Smooth muscle cell (in vitro differentiated cells): ENCODE data around the gene CRIP2. TPM values are rescaled to one million over a fixed set of nuclear protein-coding genes. Genes with fewer than 3 reads are reported as not detected.

Experiments
- DNase-seq: peaks from one replicate; lab custom pipeline; 2025; ENCODE audit not compliant: unreplicated experiment; lab: John Stamatoyannopoulos, UW
- H2AFZ ChIP-seq: fragments of 200-600 bp; sonication (generic); 2 replicates; pipeline ENCODE4 v1.6.0; 2016; ENCODE audit warnings: antibody characterized with exemption, low read depth, mild to moderate bottlenecking
- H3F3A ChIP-seq: fragments of 200-600 bp; sonication (generic); 2 replicates; pipeline ENCODE4 v1.6.0; 2017; ENCODE audit warnings: antibody characterized with exemption, low read depth
- H3K27ac ChIP-seq: fragments of 200-600 bp; sonication (generic); 2 replicates; pipeline ENCODE4 v1.5.1; 2016; ENCODE audit warnings: low read depth, mild to moderate bottlenecking
- H3K27me3 ChIP-seq: fragments of 200-600 bp; sonication (generic); 2 replicates; pipeline ENCODE4 v1.6.1; 2016; ENCODE audit warnings: low read depth, mild to moderate bottlenecking
- H3K36me3 ChIP-seq: fragments of 200-600 bp; sonication (generic); 2 replicates; pipeline ENCODE4 v1.5.1; 2016; ENCODE audit warnings: low read depth
- H3K4me1 ChIP-seq: fragments of 200-600 bp; sonication (generic); 2 replicates; pipeline ENCODE4 v1.5.1; 2016; ENCODE audit warnings: low read depth
- H3K4me2 ChIP-seq: fragments of 200-600 bp; sonication (generic); 2 replicates; pipeline ENCODE4 v1.6.0; 2016; ENCODE audit warnings: mild to moderate bottlenecking
- H3K4me3 ChIP-seq: fragments of 200-600 bp; sonication (generic); 2 replicates; pipeline ENCODE4 v1.5.1; 2016; ENCODE audit warnings: mild to moderate bottlenecking
- H3K79me2 ChIP-seq: fragments of 200-600 bp; sonication (generic); 2 replicates; pipeline ENCODE4 v1.6.0; 2016; ENCODE audit warnings: low read depth, mild to moderate bottlenecking
- H3K9ac ChIP-seq: fragments of 200-600 bp; sonication (generic); 2 replicates; pipeline ENCODE4 v1.6.0; 2016; ENCODE audit warnings: low read depth
- H3K9me3 ChIP-seq: fragments of 200-600 bp; sonication (generic); replicated peaks from 2 replicates; pipeline ENCODE4 v1.5.1; 2016; ENCODE audit warnings: low read depth
- H4K20me1 ChIP-seq: fragments of 200-600 bp; sonication (generic); 2 replicates; pipeline ENCODE4 v1.6.0; 2016; ENCODE audit warnings: low read depth
- CTCF ChIP-seq: fragments of 200-600 bp; sonication (generic); IDR thresholded peaks from 2 replicates; pipeline ENCODE4 v1.5.1; 2017; ENCODE audit warnings: borderline replicate concordance, mild to moderate bottlenecking, antibody characterized with exemption; ENCODE audit not compliant: insufficient read depth, poor library complexity, severe bottlenecking
- WGBS: methylation state at CpG from one replicate; pipeline ENCODE4 v1.1.7; 2016; ENCODE audit warnings: low lambda C conversion rate; 5-methylcytosine and 5-hydroxymethylcytosine counted together
- polyA plus RNA-seq: library from polyadenylated mRNA; unstranded; fragments of >200 nt; fragmentation: Nextera tagmentation; extraction: Ambion mirVana; gene quantifications from 2 replicates; pipeline ENCODE4 v1.2.1, GENCODE V29; 2016
- total RNA-seq: library from RNA; depleted of rRNA; stranded (reverse); fragments of >200 nt; gene quantifications from 2 replicates; pipeline ENCODE4 v1.2.3, GENCODE V29; 2014

Gene CRIP2
- total RNA-seq (7.6 and 14.1 TPM in 2 replicates), polyA plus RNA-seq (38.1 and 45.7 TPM in 2 replicates)

GRCh38 chr14:105474483-105475268, at the start of gene CRIP2:
CRIP2 (plus strand) TSS chr14:105474821; CDS start chr14:105474863, 42 bp downstream.
- H3K27me3 ChIP-seq: peaks cover 22% of the 10 kb centered on the region
- peak within 1 kb of the TSS; percentile 68 for H3K4me3 ChIP-seq
- no peaks in the 10 kb centered on the region for H3K79me2 ChIP-seq
- H3K4me1 ChIP-seq: peaks cover 12% of the 10 kb centered on the region
- TF ChIP-seq CTCF: no peak
- 2% methylated on average over 63 of the region's 118 CpGs for WGBS
- H3K4me2 ChIP-seq: peak within 1 kb of the TSS; percentile 96
- H3K9me3 ChIP-seq: no peaks in the 10 kb centered on the region
- H3K27ac ChIP-seq: peak within 1 kb of the TSS; percentile 38
- peaks cover 6% of the 10 kb centered on the region for H4K20me1 ChIP-seq
- DNase-seq: no peak
- H3F3A ChIP-seq: no peaks in the 10 kb centered on the region
- H3K9ac ChIP-seq: peak within 1 kb of the TSS; percentile 91
- no peaks in the 10 kb centered on the region for H3K36me3 ChIP-seq
- H2AFZ ChIP-seq: no peak within 1 kb of the TSS

- Histone ChIP-seq H3K4me3 (no peak overlapping the region), H3K9ac (no peak overlapping the region), H3F3A (no peaks in the 10 kb centered on the region), H3K36me3 (no peaks in the 10 kb centered on the region), H3K9me3 (no peaks in the 10 kb centered on the region), H3K27ac (no peak overlapping the region), H4K20me1 (peaks cover 76% of the 10 kb centered on the region), H3K79me2 (peaks cover 85% of the 10 kb centered on the region), H2AFZ (no peak overlapping the region), H3K4me1 (peaks cover 6% of the 10 kb centered on the region), H3K27me3 (no peaks in the 10 kb centered on the region), H3K4me2 (no peak overlapping the region)
- TF ChIP-seq CTCF: no peak
- no peak for DNase-seq
- WGBS: 98% methylated on average over 12 of the region's 12 CpGs
Observed at GRCh38 chr14:105424861-105425260, 49.8 kb upstream of the CRIP2 start.

- peaks cover 88% of the 10 kb centered on the region for H3K79me2 ChIP-seq
- no peak for DNase-seq
- H2AFZ ChIP-seq: no peak overlapping the region
- H3K27ac ChIP-seq: no peak overlapping the region
- H3K4me2 ChIP-seq: no peak overlapping the region
- H3K9me3 ChIP-seq: no peaks in the 10 kb centered on the region
- H3K4me1 ChIP-seq: peaks cover 4% of the 10 kb centered on the region
- no peaks in the 10 kb centered on the region for H3F3A ChIP-seq
- peaks cover 83% of the 10 kb centered on the region for H4K20me1 ChIP-seq
- 98% methylated on average over 15 of the region's 23 CpGs for WGBS
- H3K4me3 ChIP-seq: no peak overlapping the region
- H3K36me3 ChIP-seq: no peaks in the 10 kb centered on the region
- TF ChIP-seq CTCF: no peak
- H3K9ac ChIP-seq: no peak overlapping the region
- no peaks in the 10 kb centered on the region for H3K27me3 ChIP-seq
Observed at GRCh38 chr14:105425823-105426247, 48.8 kb upstream of the CRIP2 start.
